AG04450 (cell line): ENCODE measurements around the gene LIN28B. TPM values are rescaled to one million over a fixed set of nuclear protein-coding genes. Genes with fewer than 3 reads are reported as not detected.

ENCODE experiments used
- CTCF ChIA-PET: fragments of 300-600, 350-600 bp; formaldehyde crosslinking; extraction: SDS; loops from one replicate; lab custom pipeline; 2022; ENCODE audit warnings: antibody characterized with exemption, inconsistent platforms; lab: Charles Lee
- POLR2A ChIA-PET: fragments of 350-600 bp; formaldehyde crosslinking; extraction: SDS; loops from one replicate; lab custom pipeline; 2021; ENCODE audit warnings: antibody characterized with exemption, inconsistent platforms; lab: Yijun Ruan, JAX
- DNase-seq: peaks from one replicate; pipeline ENCODE4 v3.0.0-alpha.2; 2011; ENCODE audit warnings: low read depth, low spot score
- H3K27ac ChIP-seq: one replicate; pipeline ENCODE4 v1.5.1; 2012; ENCODE audit warnings: low read depth, low read length, control low read depth
- H3K27me3 ChIP-seq: one replicate; pipeline ENCODE4 v1.6.0; 2012; ENCODE audit warnings: low read length; ENCODE audit not compliant: control insufficient read depth, insufficient read depth
- H3K4me3 ChIP-seq: 2 replicates; pipeline ENCODE4 v1.5.1; 2011; ENCODE audit warnings: mild to moderate bottlenecking, low read depth, low read length, control low read depth
- H3K9me3 ChIP-seq: 2 replicates; pipeline ENCODE4 v1.5.1; 2012; ENCODE audit warnings: low read length; ENCODE audit not compliant: control insufficient read depth, insufficient read depth
- polyA minus RNA-seq: library from RNA; depleted of rRNA, polyadenylated mRNA; stranded (reverse); fragments of >200 nt; gene quantifications from 2 replicates; pipeline ENCODE4 v1.2.3, GENCODE V29; 2011; rRNA and poly(A)+ RNA removed
- polyA plus RNA-seq: library from polyadenylated mRNA; depleted of rRNA; stranded (reverse); fragments of >200 nt; gene quantifications from 2 replicates; pipeline ENCODE4 v1.2.3, GENCODE V29; 2011; rRNA removed
- TF ChIP-seq, protein P1 (sequence below): IDR thresholded peaks from 2 replicates; pipeline ENCODE4 v1.5.1; 2011; ENCODE audit warnings: low read depth, low read length, control low read depth, inconsistent platforms

LIN28B gene, protein sequence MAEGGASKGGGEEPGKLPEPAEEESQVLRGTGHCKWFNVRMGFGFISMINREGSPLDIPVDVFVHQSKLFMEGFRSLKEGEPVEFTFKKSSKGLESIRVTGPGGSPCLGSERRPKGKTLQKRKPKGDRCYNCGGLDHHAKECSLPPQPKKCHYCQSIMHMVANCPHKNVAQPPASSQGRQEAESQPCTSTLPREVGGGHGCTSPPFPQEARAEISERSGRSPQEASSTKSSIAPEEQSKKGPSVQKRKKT
- not detected in 2 replicates for polyA plus RNA-seq
- polyA minus RNA-seq, result not detected in 2 replicates

DNA sequence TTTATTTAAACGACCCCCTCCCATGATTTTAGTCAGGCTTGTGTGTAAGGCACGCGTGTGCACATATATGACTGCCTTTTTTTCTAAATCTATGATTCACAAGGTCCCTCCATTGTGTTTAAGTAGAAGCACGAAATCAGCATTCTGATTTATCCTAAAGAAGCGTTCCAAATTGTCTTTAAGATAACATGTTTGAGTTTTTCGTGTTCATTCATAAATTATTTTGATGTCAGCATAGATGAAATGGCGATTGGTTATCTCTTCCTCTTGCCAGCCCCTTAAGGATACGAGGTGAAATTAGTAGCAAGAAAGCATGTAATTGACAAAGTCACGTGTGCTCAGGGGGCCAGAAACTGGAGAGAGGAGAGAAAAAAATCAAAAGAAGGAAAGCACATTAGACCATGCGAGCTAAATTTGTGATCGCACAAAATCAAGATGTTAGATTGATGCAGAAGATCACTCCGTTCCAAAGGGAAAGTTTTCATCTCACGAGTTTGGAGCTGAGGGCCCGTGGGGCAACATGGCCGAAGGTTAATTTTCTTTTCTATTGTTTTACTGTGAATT, at the start of gene LIN28B:
TSS of gene LIN28B (plus strand) at position 377 of the 564 bp plus-strand sequence. CDS start at position 521, 144 bp downstream.
- H3K27ac ChIP-seq, result no peak within 1 kb of the TSS

DNA sequence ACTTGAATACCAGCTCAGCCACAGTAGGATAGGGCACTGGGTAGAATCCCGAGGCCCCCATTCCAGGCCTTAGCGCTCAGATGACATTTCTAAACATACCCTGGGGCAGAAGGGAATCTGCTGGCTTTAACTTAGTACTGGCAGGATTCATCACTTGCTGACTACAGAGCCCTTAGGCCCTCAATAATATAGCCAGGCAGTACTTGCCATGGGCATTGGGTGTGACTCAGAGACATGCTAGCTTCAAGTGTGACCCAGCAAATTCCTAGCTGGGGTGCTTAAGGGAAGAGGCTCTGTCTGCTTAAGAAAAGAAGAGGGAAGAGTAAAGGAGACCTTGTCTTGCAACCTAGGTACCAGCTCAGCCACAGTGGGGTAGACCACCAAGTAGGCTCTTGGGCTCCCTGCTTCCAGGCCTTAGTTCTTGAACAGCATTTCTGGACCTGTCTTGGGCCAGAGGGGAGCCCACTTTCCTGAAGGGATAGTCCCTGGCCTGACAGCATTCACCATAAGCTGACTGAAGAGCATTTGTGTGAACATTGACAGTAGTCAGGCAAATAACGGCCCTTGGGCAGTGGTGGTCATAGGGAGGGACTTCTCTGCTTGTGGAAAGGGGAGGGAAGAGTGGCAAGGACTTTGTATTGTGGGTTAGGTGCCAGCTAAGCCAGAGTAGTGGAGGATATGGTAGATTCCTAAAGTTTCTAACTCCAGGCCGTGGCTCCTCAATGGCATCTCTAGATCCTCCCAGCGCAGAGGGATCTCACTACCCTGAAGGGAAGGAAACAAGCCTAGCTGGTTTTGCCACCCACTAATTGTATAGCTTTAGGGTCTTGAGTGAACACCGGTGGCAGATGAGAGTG, 48.6 kb upstream of the LIN28B start:
- CTCF ChIA-PET, result no interaction called here
- TF ChIP-seq, protein P1, sequence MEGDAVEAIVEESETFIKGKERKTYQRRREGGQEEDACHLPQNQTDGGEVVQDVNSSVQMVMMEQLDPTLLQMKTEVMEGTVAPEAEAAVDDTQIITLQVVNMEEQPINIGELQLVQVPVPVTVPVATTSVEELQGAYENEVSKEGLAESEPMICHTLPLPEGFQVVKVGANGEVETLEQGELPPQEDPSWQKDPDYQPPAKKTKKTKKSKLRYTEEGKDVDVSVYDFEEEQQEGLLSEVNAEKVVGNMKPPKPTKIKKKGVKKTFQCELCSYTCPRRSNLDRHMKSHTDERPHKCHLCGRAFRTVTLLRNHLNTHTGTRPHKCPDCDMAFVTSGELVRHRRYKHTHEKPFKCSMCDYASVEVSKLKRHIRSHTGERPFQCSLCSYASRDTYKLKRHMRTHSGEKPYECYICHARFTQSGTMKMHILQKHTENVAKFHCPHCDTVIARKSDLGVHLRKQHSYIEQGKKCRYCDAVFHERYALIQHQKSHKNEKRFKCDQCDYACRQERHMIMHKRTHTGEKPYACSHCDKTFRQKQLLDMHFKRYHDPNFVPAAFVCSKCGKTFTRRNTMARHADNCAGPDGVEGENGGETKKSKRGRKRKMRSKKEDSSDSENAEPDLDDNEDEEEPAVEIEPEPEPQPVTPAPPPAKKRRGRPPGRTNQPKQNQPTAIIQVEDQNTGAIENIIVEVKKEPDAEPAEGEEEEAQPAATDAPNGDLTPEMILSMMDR, result no peak
- Histone ChIP-seq H3K27me3 (peaks cover 2% of the 10 kb centered on the region), H3K4me3 (no peak overlapping the region), H3K9me3 (no peaks in the 10 kb centered on the region), H3K27ac (no peak overlapping the region)
- no peak for DNase-seq
- POLR2A ChIA-PET, result no interaction called here

More for the DNA sequence above, at the start of gene LIN28B:
- Histone ChIP-seq H3K9me3 (no peaks in the 10 kb centered on the region; the same call in 1 of the 2 replicates), H3K27me3 (peaks cover 62% of the 10 kb centered on the region), H3K4me3 (no peak within 1 kb of the TSS)
- ChIA-PET CTCF (no interaction called here), POLR2A (no interaction called here)
- TF ChIP-seq, protein P1, result no peak
- DNase-seq, result no peak

DNA sequence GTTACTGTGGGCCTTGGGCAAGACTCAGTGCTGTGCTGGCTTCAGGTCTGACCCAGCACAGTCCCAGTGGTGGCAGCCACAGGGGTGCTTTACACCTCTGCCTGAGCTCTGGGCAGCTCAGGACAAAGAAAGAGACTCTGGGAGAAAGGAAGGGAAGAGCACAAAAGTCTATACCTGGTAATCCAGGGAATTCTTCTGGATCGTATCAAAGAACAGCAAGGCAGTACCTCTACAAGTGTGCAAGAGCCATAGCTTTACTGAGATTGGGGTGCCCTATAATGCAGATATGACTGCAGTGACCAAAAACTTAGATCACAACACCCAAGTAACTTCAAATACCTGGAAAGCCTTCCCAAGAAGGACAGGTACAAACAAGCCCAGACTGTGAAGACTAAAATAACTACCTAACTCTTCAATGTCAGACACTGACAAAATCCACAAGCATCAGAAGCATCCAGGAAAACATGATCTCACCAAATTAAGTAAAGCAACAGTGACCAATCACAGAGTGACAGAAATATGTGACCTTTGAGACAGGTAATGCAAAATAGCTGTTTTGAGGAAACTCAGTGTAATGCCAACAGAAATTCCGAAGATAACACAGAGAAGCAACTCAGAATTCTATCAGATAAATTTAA, 47.9 kb upstream of the LIN28B start:
- Histone ChIP-seq H3K9me3 (no peaks in the 10 kb centered on the region), H3K27me3 (peaks cover 2% of the 10 kb centered on the region), H3K4me3 (no peak overlapping the region), H3K27ac (no peak overlapping the region)
- CTCF ChIA-PET, result no interaction called here
- TF ChIP-seq, protein P1, result no peak
- no peak for DNase-seq
- POLR2A ChIA-PET, result no interaction called here

DNA sequence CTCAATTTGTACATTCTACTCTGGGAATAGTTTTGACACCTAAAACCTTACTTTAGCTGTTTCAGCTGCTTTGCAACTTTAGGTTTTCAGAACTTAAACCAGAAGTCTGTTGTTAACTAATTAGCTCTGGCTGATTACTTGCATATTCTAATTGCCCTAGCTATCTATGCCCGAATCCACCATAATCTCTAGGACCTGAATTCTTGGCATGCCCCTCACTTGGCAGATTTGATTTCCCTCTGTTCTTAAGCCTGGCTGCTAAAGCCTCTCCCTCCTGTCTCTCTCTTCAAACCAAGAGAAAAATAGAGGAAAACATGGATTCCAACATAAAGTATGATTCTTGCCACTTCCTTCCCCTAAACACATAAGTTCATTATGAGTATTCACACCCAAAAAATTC, 35.0 kb upstream of the LIN28B start:
- Histone ChIP-seq H3K4me3 (no peak overlapping the region), H3K27me3 (no peaks in the 10 kb centered on the region), H3K9me3 (no peaks in the 10 kb centered on the region), H3K27ac (no peak overlapping the region)
- ChIA-PET POLR2A (no interaction called here), CTCF (no interaction called here)
- TF ChIP-seq, protein P1, result no peak
- DNase-seq, result no peak
